ENCODE data around the gene HECTD2.

DNA sequence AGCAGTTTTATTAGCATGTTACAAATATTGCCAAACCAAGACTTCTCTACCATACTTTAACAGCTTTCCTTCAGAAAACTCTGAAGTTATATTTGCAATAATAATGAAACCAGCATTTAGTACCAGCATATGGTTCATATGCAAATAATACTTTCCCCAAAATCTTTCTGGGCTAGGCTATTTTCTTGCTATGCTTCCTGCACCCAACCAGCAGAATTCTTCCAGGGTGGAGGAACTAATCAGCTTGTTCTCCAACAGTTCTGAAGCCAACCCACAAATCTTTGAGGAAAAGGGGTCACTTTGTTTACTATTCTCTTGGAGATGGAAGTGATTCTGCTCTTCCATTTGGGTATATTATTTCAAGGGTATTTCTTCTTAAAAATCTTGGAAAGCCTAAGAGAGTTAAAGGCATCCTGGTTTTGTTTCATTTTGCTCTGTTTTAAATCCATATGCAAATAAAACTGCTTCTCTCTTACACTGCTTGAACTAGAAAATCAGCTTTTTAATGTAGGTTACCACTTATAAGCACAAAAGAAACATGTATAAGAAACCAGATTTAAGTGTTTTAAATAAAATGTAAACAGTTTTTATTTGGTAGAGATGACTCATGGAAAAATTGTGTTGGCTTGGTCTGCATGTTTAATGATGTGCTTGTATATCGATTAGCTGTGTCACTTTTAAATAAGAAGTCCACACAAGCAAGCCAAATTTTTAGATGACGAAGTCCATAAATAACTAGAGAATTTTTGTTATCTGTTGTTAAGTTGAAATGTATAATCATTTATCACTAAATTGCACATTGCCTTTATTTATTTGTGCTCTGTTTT, 103.7 kb downstream of the HECTD2 start:
- TF ChIP-seq EZH2 (IDR thresholded peaks at IDR 0.05; ENCODE audit: borderline replicate concordance, low read length): no peak
- TF ChIP-seq, protein P1, sequence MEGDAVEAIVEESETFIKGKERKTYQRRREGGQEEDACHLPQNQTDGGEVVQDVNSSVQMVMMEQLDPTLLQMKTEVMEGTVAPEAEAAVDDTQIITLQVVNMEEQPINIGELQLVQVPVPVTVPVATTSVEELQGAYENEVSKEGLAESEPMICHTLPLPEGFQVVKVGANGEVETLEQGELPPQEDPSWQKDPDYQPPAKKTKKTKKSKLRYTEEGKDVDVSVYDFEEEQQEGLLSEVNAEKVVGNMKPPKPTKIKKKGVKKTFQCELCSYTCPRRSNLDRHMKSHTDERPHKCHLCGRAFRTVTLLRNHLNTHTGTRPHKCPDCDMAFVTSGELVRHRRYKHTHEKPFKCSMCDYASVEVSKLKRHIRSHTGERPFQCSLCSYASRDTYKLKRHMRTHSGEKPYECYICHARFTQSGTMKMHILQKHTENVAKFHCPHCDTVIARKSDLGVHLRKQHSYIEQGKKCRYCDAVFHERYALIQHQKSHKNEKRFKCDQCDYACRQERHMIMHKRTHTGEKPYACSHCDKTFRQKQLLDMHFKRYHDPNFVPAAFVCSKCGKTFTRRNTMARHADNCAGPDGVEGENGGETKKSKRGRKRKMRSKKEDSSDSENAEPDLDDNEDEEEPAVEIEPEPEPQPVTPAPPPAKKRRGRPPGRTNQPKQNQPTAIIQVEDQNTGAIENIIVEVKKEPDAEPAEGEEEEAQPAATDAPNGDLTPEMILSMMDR (conservative IDR thresholded peaks at IDR 0.05 in 1 of 2, IDR thresholded peaks at IDR 0.05 in 1 of 2; ENCODE audit: extremely low read depth in 1 of 2, insufficient read depth in 1 of 2, low read depth in 1 of 2, low read length in 2 of 2): no peak
